Measurements from ENCODE around the gene INAVA.

Gene INAVA

GRCh38 chr1:200877839-200878551 lies 16.7 kb upstream of the INAVA start:
- peak; percentile 81 to 82 for ATAC-seq

DNA sequence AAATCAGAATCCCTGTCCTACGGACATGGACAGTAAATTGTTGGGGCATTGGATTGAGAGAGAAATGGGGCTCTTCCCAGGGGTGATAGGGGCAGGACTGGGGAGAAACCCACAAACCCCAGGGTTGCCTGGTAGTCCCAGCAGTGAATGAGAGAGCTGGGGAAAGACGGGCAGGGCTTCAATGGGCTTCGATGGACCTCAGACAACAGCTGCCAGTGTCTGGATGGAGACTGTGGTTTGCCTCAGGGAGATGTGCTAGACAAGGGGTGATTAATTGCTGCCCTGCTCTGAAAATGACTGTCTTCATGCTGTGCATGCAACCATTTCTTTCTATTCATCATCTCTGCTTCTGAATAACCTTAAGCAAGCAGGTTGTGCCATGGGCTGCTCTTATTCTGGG lies 14.5 kb upstream of the INAVA start:
- peak; percentile 75 to 80 for ATAC-seq

DNA sequence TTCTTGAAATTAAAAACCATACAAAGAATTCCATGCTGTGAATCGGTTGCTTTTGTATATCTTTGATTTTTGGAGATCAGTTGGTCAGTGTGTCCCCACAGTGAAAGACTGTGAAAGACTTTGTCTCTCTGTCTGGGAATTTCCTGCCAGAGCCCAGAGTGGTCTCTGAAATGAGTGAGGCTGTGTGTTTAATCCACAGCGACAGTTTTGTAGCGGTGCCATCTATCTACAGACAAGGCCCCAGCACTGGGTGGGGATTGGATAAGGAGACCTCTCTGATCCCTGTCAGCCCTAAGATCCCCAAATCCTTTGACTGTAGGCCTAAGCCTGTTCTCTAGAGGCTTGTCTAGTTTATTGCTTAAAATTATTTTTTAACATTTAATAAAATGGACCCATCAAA lies 11.6 kb upstream of the INAVA start:
- ATAC-seq, result no peak

- ATAC-seq, result no peak
Observed at GRCh38 chr1:200885623-200886402, 8.9 kb upstream of the INAVA start.

DNA sequence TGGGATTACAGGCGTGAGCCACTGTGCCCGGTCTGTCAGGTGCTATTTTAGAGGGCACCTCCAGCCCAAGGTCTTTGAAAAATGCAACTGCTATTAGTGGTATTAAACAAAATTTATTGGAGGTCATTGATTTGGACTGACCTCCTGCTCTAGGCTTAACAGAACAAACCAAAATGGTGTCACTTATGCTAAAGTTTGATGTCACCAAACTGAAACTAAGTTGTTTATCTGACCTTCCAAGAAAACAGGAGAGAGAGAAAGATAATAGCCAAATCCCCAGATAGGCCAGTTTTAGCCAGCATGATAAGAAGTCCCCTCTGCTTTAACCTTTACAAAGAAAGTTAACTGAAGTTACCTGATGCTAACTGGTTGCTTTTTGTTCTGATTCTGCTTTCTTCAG lies 8.1 kb upstream of the INAVA start:
- no peak for ATAC-seq

GRCh38 chr1:200887036-200887435 lies 7.7 kb upstream of the INAVA start:
- ATAC-seq, result no peak

GRCh38 chr1:200887772-200888348 lies 6.8 kb upstream of the INAVA start:
- ATAC-seq, result no peak

DNA sequence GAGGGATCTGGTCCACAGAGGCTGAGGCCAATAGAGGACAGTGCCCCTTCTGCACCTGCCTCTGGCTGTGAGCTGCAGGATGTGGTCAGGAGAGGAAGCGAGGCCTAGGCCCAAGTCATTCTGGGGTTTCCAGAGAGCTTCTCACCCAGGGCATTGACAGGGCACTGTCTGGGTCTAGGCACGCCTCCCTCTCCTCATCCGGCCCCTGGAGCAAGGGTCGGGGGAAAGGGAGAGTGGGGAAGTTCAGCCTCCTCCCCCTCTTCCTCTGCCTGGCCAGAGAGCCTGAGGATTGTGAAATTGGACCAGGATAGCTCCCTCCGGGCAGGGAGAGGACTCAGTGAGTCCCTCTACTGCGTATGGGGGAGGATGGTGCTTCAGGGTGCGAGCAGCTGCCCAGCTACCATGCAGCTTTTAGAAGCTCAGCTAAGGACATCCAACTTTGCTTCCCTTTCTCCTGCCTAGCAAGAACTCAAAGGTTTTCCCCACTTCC lies 6.3 kb upstream of the INAVA start:
- ATAC-seq, result peak; percentile 81 to 86

DNA sequence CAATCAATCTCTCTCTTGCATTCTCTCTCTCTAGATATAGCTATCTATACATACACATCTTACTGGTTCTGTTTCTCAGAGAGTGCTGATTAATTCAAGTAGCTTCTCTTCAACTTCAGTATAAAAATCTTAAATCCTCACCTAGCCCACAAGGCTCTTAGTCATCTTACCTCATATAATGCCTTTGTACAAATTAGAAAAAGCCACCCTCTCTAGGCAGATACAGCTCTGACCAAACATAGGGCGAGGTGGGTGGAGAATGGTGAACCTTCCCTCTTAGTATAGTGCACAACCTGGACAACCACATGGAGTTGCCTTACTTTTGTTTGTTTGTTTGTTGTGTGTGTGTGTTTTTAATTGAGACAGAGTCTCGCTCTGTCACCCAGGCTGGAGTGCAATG lies 5.1 kb upstream of the INAVA start:
- peak; percentile 81 to 86 for ATAC-seq

DNA sequence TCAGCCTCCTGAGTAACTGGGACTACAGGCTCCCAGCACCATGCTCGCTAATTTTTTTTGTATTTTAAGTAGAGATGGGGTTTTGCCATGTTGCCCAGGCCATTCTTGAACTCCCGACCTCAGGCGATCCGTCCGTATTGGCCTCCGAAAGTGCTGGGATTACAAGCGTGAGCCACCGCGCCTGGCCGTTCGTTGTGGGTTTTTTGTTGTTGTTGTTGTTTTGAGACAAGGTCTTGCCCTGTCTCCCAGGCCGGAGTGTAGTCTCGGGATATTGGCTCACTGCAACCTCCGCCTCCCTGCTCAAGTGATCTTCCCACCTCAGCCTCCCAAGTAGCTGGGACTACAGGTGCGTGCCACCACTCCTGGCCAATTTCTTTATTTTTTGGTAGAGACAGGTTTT lies 4.7 kb upstream of the INAVA start:
- ATAC-seq, result no peak

GRCh38 chr1:200890818-200891773 lies 3.6 kb upstream of the INAVA start:
- no peak for ATAC-seq

- ATAC-seq, result no peak
Observed at GRCh38 chr1:200891774-200892157, 2.9 kb upstream of the INAVA start.

- no peak for ATAC-seq
Observed at GRCh38 chr1:200892546-200892945, 2.2 kb upstream of the INAVA start.

DNA sequence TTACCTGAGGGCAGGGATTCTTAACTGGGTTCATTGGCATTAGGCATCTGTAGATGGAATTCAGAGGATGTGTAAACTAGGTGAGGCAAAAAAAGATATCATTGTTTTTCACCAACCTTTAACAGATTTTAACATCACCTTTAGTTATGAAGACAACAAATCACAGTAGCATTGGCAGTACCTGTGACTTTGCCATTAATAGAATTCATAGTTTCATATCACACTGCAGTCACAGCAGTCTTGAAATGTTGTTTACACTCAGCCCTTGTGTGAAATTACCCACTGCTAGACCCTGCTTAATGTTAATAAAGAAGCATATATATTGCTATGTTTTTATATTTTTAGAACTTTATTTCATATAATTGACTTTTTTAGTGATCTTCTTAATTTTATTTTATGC lies 1.7 kb upstream of the INAVA start:
- no peak for ATAC-seq

DNA sequence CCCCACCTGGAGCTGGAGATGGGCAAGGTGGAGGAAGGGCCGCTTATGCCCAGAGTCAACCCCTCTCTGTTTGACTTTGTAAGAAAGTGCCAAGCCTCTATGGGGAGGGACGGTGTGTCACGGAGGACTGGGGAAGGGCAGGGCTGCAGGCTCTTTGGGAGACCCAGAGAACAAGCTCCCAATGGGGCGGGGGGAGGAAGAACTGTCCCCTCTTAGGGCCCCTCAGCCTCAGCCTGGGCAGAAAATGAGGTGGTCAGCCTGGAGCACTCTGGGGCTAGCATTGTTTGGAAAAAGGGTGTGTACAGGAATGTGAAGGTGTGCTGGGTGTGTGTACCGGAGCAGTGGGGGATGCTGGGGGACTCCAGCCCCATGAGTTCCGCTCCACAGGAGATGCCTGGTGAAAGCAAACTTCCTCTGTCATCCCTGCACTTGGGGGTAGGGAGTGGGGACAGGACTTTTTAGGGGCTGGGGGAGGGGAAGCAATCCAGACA lies 1.2 kb upstream of the INAVA start:
- ATAC-seq, result no peak

DNA sequence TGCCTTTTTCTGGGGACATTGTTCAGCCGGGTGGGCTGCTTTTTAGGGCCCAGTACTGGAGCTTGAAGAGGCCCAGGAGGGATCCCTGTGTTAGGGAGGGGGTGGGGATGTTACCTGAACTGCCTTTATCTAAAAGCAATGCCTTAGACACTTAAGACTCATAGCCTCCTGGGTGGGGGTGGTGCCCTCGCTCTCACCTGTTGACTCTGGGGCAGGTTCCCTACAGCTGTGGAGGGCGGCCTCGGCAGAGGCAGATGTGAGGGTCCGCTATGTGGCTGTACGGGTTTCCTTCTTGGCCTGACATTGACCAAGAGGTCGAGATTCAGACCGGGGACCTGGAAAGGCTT lies 716 bp downstream of the INAVA start:
- ATAC-seq, result no peak

DNA sequence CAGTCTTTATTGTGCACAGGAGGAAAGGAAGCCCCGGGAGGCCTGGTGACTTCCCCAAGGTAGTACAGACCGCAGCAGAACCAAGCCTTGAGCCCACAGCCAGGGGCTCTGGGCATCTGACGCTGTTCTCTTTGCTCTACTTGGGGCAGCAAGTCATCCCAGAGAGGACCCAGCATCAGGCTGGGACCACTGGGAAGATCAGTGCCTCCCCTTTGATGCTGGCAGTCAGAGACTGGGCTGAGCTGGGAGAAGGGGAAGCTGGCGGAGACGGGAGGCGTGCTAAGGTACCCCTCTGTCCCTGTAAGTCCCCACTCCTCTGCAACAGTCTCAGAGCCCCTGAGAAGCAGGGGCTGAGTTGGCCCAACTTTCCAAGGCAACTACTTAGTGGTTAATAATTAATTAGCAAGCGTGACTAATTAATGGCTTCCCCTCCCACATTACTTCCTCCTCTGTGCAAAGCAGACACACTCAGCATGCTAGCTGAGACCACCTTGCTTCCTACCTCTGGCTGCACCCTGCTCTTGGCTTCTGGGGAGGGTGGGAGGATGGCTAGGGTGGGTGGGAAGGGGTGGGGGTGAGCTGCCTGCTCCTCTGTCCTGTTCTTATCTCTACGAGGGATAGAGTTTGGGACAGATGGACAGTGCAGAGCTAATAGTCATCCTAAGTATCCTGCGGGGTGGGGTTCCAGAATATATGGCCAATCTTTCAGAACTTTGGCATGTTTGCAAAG lies 1.3 kb downstream of the INAVA start:
- ATAC-seq, result no peak

DNA sequence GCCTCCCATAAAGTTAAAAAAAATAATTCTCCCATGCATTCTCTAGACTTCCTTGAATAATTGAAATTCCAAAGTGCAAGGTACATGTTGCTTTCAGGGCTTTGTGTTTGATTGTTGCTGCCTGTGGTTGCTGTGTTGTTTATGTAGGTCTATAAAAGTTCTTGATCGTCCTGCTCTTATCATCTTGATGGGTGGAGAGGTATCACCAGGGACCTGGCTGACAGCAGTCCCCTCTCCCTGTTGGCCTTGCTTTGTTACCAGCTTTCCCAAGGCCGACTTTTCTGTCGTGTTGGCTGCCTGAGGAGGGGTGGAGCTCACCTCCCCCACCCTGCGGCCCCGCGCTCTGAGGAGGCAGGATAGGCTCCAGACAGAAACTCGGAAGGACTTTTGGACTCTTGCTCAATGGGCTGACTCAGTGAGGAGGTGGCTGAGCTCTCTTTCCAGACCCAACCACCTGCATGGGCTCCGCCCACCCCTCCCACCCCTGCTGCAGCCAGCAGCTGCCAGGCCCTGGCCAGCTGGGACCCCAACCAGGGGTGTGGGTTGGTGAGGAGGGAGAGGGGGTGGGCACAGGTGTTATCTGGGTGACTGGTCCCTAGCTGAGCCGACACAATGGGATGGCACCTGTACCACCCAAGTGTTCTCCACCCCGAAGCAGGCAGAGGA lies 2.0 kb downstream of the INAVA start:
- no peak for ATAC-seq

- no peak for ATAC-seq
Observed at GRCh38 chr1:200897259-200897658, 2.6 kb downstream of the INAVA start.

DNA sequence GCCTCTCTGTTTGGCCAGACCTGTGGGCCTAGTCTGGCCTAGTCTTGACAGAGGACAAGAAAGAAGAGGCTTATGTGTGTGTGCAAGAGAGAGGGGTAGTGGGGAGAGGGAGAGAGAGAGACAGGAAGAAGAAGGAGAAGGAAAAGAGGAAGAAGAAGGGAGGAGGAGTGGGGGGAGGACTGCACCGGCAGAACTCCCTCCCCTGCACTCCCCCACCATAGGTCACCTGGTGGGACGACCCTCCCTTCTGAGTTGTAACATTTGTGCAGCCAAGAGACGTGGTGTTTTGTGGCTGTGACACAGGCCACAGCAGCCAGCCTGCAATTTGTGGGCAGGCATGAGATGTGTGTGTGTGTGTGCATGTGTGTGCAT lies 4.3 kb downstream of the INAVA start:
- ATAC-seq, result no peak

GRCh38 chr1:200899451-200899915 lies 4.8 kb downstream of the INAVA start:
- no peak for ATAC-seq

Data from activated CD4-positive, CD25-positive, alpha-beta regulatory T cell treated with anti-CD3 and anti-CD28 coated beads, Interleukin-2, amount 50 U/mL, for 24 hours (primary cell).